ENCODE measurements around the gene CHRNA5.

Gene CHRNA5

DNA sequence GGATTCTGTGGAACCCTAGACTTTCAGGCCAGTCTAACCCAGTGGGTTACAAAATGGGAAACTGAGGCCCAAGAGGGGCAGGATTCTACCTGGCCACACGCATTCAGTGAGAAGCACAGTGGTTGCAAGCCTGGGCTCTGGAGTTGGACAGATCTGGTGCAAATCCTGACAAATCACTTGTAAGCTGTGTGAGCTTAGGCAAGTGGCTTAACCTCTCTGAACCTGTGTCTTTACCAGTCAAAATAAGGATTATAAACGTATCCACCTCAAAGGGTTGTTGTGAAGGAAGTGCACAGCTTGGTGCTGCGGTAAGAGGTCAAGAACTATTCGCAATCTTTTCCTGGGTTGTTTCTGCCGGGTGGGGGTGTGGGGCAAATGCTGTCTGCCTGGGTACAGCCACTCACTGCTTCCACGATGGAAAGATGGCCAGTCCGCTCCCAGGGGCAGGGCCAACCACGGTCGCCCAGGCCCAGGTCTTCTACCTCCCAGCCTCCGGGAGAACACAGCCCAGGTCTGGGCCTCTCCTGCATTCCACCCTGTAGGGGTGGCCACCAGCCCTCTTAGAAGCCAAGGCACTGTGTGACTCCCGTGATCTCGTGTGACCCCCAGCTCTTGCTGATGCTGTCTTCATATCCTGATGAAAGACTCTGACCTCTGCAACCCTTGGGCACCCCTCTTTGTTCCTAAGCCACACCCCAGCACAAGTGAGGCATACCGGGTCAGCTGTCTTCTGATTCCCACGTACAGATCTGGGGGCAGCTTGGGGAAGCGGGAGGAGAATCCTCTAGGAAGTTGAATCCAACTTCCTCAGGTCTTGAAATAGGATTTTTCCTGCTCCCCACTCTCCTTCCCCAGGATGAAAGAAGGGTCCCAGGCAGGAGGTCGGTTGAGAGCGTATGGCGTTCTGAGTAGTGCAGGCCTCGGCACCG lies 54.0 kb downstream of the CHRNA5 start:
- DNase-seq (ENCODE audit: extremely low read depth in 1 of 2, low read depth in 1 of 2): no peak

GRCh38 chr15:78620021-78620526 lies 54.8 kb downstream of the CHRNA5 start:
- no peak for DNase-seq (ENCODE audit: extremely low read depth in 1 of 2, low read depth in 1 of 2)

DNA sequence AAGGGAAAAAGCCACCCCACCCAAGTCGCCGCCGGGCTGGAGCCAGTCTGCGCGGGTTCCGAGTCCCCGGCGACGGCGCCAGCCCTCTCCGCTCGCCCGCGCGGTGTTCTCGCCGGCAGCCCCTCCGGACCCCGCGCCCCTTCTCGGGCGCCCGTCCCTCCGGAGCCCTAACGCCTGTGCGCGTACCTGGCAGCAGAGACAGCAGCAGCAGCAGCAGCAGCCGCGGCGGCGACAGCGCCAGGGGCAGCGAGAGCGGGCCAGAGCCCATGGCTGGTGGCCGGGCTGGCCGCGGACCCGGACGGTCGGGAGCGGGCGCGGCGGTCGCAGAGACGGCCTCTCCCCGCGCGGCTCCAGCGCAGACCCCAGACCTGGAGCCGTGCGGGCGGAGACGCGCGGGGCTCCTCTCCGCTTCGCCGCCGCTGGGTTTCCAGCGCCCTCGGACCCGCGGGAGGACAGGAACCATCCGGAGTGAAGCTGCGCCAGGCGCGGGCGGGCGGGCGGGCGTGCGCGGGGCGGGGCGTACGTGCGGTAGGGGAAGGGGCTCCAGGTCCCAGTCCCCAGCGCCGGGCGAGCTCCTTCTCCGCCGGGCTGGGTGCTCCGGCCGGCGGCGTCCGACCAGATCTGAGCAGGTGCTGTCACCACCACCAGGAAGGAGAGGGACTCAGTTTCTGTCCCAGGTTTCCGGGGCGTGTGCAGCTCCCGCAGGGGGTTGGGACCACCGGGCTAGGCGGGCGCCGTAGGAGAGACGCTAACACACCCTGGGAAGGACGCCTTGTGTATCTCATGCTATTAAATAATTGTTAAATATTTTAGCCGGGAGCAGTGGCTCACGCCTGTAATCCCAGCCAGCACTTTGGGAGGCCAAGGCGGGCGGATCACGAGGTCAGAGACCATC lies 55.5 kb downstream of the CHRNA5 start, which contains the start of gene CHRNA3:
TSS of gene CHRNA3 (minus strand) at position 470 of the 895 bp plus-strand sequence. CDS start at position 268, 202 bp downstream.
- DNase-seq (ENCODE audit: extremely low read depth in 1 of 2, low read depth in 1 of 2): no peak

GRCh38 chr15:78621810-78622402 lies 56.6 kb downstream of the CHRNA5 start:
- no peak for DNase-seq (ENCODE audit: extremely low read depth in 1 of 2, low read depth in 1 of 2)

DNA sequence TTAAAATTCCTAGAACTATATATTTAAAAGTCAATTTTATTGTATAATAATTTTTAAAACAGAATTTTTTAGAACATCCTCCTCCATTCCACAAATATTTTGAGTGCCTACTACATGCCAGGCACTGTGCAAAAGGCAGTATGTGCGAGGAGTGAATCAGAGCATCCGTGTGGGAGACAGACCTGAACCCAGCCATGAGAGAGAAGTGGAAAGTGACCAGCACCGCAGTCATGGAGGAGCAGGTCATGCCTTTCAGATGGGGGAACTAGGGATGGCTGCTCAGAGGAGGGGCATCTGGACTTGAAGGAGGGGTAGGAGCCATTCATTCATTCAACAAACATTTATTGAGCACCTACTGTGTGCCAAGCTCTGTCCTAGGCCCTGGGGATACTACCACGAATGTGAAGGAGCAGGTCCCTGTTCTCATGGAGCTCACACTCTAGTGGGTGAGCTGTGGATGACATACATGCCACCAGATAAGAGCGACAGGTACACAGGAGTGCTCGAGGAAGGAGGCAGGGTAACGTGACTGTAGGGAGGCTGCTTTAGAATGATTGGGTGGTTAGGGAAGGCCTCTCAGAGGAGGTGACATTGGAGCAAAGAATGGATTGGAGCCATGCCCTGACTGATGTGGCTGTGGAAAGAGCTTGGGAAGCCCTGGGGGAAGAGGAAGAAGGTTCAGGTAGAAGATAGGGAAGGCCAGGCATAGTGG lies 58.6 kb downstream of the CHRNA5 start:
- DNase-seq (ENCODE audit: extremely low read depth in 1 of 2, low read depth in 1 of 2): no peak

GRCh38 chr15:78624651-78625590 lies 59.6 kb downstream of the CHRNA5 start:
- no peak for DNase-seq (ENCODE audit: extremely low read depth in 1 of 2, low read depth in 1 of 2)

- no peak for DNase-seq (ENCODE audit: extremely low read depth in 1 of 2, low read depth in 1 of 2)
These were observed 60.4 kb downstream of the CHRNA5 start for GRCh38 chr15:78625606-78626280.

DNA sequence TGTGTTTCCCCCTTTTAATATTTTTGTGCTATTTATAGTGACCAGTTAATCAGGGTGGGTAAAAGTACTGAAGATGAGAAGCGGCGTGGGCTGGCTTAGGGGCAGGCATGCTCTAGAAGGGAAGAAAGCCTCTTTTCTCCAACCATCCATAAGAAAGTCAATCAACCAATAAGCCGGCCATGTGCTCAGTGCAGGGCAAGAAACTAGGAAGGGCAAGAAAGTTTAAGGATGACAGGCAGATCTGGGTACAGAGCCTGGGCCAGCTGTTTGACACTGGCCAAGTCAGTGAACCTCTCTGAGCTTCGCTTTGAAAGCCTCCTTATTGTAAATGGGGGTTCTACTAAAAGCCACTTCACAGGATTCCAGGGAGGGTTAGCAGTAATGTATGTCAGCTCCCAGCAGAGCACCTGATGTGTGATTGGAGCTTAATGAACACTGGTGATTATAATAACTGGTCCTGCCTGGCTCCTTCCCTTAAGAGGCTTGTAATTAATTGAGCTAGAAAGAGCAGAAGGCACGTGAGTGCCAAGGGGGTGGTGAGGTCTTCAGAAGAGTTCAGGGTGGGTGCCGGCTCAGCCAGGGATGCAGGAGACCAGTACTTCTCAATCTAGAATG lies 61.2 kb downstream of the CHRNA5 start:
- DNase-seq (ENCODE audit: extremely low read depth in 1 of 2, low read depth in 1 of 2): no peak

- no peak for DNase-seq (ENCODE audit: extremely low read depth in 1 of 2, low read depth in 1 of 2)
These were observed 62.0 kb downstream of the CHRNA5 start for GRCh38 chr15:78627348-78627747.

DNA sequence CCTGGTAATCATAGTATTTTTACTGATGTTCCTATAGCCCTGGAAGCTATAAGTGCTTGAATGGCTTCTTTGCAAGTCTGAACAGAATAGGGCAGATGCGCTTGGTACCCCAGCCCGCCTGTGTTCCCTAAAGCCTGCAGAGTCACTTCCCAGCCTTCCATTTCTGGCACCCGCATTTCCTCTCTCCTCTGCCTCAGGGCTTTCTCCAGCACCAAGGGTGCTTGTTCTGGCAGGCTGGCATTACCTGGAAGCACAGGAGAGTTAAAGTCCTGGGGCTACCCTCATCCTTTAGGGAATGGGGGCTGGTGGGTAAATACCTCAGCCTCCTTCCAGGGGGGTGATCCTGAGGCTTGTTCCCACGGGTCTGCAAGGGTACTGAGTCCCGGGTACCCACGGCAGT lies 62.9 kb downstream of the CHRNA5 start:
- no peak for DNase-seq (ENCODE audit: extremely low read depth in 1 of 2, low read depth in 1 of 2)

- no peak for DNase-seq (ENCODE audit: extremely low read depth in 1 of 2, low read depth in 1 of 2)
These were observed 63.9 kb downstream of the CHRNA5 start for GRCh38 chr15:78629031-78629715.

- DNase-seq (ENCODE audit: extremely low read depth in 1 of 2, low read depth in 1 of 2): no peak
These were observed 64.4 kb downstream of the CHRNA5 start for GRCh38 chr15:78629716-78630065.

- no peak for DNase-seq (ENCODE audit: extremely low read depth in 1 of 2, low read depth in 1 of 2)
These were observed 65.7 kb downstream of the CHRNA5 start for GRCh38 chr15:78630886-78631633.

DNA sequence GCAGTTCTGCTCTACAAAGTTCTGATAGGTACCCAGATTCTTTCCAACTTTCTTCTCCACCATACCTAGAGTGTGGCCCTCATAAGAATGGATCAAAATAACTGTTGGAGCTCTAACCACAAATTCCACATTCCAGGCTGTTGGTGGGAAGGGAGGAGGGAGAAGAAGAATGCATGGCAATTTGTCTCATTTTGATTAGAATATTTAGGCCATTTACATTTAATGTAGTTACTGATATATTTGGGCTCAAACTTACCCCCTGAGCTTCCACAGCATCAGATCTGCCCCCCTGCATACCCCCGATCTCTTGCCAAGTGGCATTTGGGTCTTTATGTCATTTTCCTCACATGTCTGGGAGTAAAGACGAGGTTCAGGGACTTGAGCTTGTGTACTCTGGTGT lies 68.0 kb downstream of the CHRNA5 start:
- DNase-seq (ENCODE audit: extremely low read depth in 1 of 2, low read depth in 1 of 2): no peak

DNA sequence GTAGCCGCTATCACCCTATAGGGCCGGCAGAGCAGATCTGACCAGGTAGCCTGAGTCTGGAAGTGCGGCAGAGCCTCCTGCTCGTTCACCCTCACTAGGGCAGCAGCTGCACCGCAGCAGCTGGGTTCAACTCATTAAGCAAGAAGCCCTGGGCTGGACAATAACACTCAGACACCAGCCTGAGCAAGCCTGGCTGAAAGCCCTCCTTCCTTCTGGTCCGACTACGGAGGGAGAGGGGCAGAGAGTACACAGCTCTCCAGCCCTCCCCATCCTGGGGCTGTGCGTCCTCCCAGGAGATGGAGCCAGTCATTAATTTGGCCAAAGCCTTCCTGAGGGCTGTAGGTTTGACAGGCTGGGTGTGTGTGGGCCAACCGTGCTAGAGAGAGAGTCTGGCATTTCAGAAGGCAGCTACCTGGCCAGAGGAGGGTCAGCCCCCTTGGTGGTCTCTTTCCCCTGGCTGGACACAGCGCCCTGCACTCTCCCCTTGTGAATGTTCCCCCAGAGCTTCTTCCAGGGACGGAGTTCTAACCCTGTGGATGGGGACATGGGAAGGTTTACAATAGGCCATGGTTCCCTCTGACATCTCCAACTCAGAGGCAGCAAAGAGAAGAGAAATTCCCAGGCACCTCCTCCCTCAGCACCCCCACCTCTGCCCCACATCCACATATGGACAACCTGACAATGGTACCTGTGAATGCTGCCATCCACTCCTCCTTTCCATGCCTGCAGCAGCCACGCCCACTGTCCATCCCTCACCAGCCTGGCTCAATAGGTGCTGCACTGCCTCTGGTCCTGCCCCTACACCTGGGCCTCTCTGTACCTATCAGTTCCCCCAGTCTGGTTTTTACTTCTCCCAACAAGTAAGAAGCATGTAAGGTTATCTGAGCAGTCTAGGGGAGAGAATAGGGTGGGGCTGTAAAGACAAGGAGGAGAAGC lies 69.2 kb downstream of the CHRNA5 start:
- DNase-seq (ENCODE audit: extremely low read depth in 1 of 2, low read depth in 1 of 2): no peak

DNA sequence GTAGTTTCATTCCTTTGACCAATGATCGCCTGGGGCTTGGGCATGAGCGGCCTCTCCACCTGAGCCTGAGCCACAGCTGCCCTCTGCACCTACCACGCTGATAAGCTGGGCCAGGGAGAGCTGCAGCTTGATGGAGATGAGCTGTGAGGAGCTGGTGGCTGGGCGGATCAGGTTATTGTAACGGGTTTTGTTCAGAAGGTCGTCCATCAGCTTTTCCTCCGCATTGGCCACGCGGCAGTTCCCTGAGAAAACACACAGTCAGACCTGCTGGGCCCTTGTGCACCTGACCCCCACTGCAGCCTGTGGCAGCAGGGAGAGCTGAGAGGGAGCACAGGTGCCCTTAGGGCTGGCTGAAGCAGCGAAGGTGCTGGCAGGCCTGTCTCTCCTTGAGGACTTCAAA lies 70.0 kb downstream of the CHRNA5 start:
- no peak for DNase-seq (ENCODE audit: extremely low read depth in 1 of 2, low read depth in 1 of 2)

Measured in stimulated activated CD8-positive, alpha-beta memory T cell treated with anti-CD3 and anti-CD28 coated beads, Interleukin-7, amount 100 ng/mL, for 48 hours (primary cell).